Endothelial cell of umbilical vein (primary cell): ENCODE data around the gene MESP1. TPM values are rescaled to one million over a fixed set of nuclear protein-coding genes. Genes with fewer than 3 reads are reported as not detected.

Experiments
- BruUV-seq: library from RNA; stranded (reverse); fragments of 400-500 nt; replicated peaks from 2 replicates; lab custom pipeline; 2021; lab: Mats Ljungman, UMichigan
- CTCF ChIA-PET: fragments of 300-600, 350-600 bp; sonication (Branson Sonifier 250); formaldehyde crosslinking; loops from one replicate; lab custom pipeline; 2021; ENCODE audit warnings: antibody characterized with exemption, inconsistent platforms; lab: Charles Lee
- POLR2A ChIA-PET: fragments of 300-600, 350-600 bp; sonication (Branson Sonifier 250); formaldehyde crosslinking; loops from one replicate; lab custom pipeline; 2021; ENCODE audit warnings: antibody characterized with exemption, inconsistent platforms; lab: Charles Lee
- DNase-seq: peaks from one replicate; pipeline ENCODE4 v3.0.0-alpha.2; 2011; ENCODE audit warnings: low read depth, low spot score
- FAIRE-seq: peaks from 2 replicates; lab custom pipeline; 2011; peaks lifted over from hg19 to GRCh38; lab: Jason Lieb, UNC
- H2AFZ ChIP-seq: 2 replicates; pipeline ENCODE4 v1.6.0; 2012; ENCODE audit warnings: low read depth, low read length, control low read depth, inconsistent platforms
- H3K27ac ChIP-seq: 2 replicates; pipeline ENCODE4 v1.5.1; 2011; ENCODE audit warnings: low read depth, mild to moderate bottlenecking, control low read depth, low read length, moderate library complexity; ENCODE audit not compliant: insufficient read depth
- H3K27me3 ChIP-seq, 2 experiments: 2 replicates each; pipeline versions ENCODE4 v1.6.0 to v1.6.1; 2011; ENCODE audit warnings: low read length in 2 of 2, mixed read lengths in 1 of 2; ENCODE audit not compliant: control insufficient read depth in 2 of 2, insufficient read depth in 2 of 2
- H3K36me3 ChIP-seq, 2 experiments: 2 replicates in 1 of 2; 3 replicates in 1 of 2; pipeline ENCODE4 v1.5.1; 2011; ENCODE audit warnings: low read length in 2 of 2, mild to moderate bottlenecking in 1 of 2, moderate library complexity in 1 of 2; ENCODE audit not compliant: control insufficient read depth in 2 of 2, insufficient read depth in 2 of 2; ENCODE audit errors: extremely low read depth in 1 of 2
- H3K4me1 ChIP-seq: 3 replicates; pipeline ENCODE4 v1.5.1; 2011; ENCODE audit warnings: mild to moderate bottlenecking, low read length; ENCODE audit not compliant: control insufficient read depth, insufficient read depth; ENCODE audit errors: extremely low read depth
- H3K4me2 ChIP-seq: 2 replicates; pipeline ENCODE4 v1.6.1; 2011; ENCODE audit warnings: low read length, control low read depth, mixed read lengths; ENCODE audit not compliant: insufficient read depth
- H3K4me3 ChIP-seq, 3 experiments: fragments of 200-600 bp in 1 of 3; sonication (generic), shearing (Covaris generic) in 1 of 3; replicated peaks in 1 of 3; 2 replicates each; pipeline ENCODE4 v1.5.1; 2011 to 2016; ENCODE audit warnings: control low read depth in 3 of 3, low read length in 3 of 3, mild to moderate bottlenecking in 2 of 3, inconsistent platforms in 1 of 3, low read depth in 1 of 3, moderate library complexity in 1 of 3; ENCODE audit not compliant: insufficient read depth in 1 of 3
- H3K79me2 ChIP-seq: 2 replicates; pipeline ENCODE4 v1.6.0; 2012; ENCODE audit warnings: low read length, inconsistent platforms; ENCODE audit not compliant: control insufficient read depth, insufficient read depth
- H3K9ac ChIP-seq: replicated peaks from 2 replicates; pipeline ENCODE3; 2011; ENCODE audit warnings: low read length, control low read depth; ENCODE audit not compliant: insufficient read depth; ENCODE audit errors: extremely low read depth
- H3K9me1 ChIP-seq: replicated peaks from 3 replicates; pipeline ENCODE4 v1.6.0; 2011; ENCODE audit warnings: mild to moderate bottlenecking, low read length; ENCODE audit not compliant: control insufficient read depth, insufficient read depth; ENCODE audit errors: extremely low read depth
- H3K9me3 ChIP-seq: replicated peaks from 2 replicates; pipeline ENCODE4 v1.5.1; 2012; ENCODE audit warnings: low read length, inconsistent platforms; ENCODE audit not compliant: control insufficient read depth, insufficient read depth
- H4K20me1 ChIP-seq: replicated peaks from 2 replicates; pipeline ENCODE3; 2011; ENCODE audit warnings: mild to moderate bottlenecking, low read length; ENCODE audit not compliant: control insufficient read depth, insufficient read depth; ENCODE audit errors: extremely low read depth
- CTCF ChIP-seq, 2 donors: IDR thresholded peaks; 1 replicate in 1 of 2; 2 replicates in 1 of 2; pipeline ENCODE4 v1.5.1; 2011; ENCODE audit warnings: low read length in 2 of 2, mild to moderate bottlenecking in 2 of 2, moderate library complexity in 2 of 2, control low read depth in 1 of 2, inconsistent platforms in 1 of 2, low read depth in 1 of 2; ENCODE audit not compliant: insufficient read depth in 1 of 2; ENCODE audit errors: extremely low read depth in 1 of 2
- EZH2 ChIP-seq: IDR thresholded peaks from 2 replicates; pipeline ENCODE4 v1.6.1; 2012; ENCODE audit warnings: borderline replicate concordance, low read depth, mild to moderate bottlenecking, moderate library complexity, low read length, inconsistent platforms; ENCODE audit not compliant: severe bottlenecking
- FOS ChIP-seq: IDR thresholded peaks from 2 replicates; pipeline ENCODE4 v1.6.1; 2011; ENCODE audit warnings: mild to moderate bottlenecking, low read length, moderate library complexity, borderline replicate concordance; ENCODE audit not compliant: insufficient read depth
- GATA2 ChIP-seq: IDR thresholded peaks from 2 replicates; pipeline ENCODE4 v1.7.0; 2011; ENCODE audit warnings: low read depth, mild to moderate bottlenecking, moderate library complexity, mixed read lengths, low read length; ENCODE audit not compliant: insufficient read length, insufficient read depth
- JUN ChIP-seq: IDR thresholded peaks from 2 replicates; pipeline ENCODE4 v1.6.1; 2011; ENCODE audit warnings: borderline replicate concordance, low read depth; ENCODE audit not compliant: insufficient read length, insufficient read depth
- MAX ChIP-seq: IDR thresholded peaks from 2 replicates; pipeline ENCODE4 v1.6.1; 2011; ENCODE audit not compliant: insufficient read depth, insufficient read length
- MYC ChIP-seq: IDR thresholded peaks from one replicate; pipeline ENCODE4 v1.6.1; 2011; ENCODE audit warnings: mild to moderate bottlenecking, low read depth, low read length
- POLR2A ChIP-seq: IDR thresholded peaks from 2 replicates; pipeline ENCODE4 v1.6.1; 2012; ENCODE audit warnings: low read depth, mild to moderate bottlenecking, control low read depth, low read length
- POLR2AphosphoS5 ChIP-seq: IDR thresholded peaks from 2 replicates; pipeline ENCODE4 v1.6.1; 2012; ENCODE audit warnings: low read depth, mild to moderate bottlenecking, control low read depth, low read length, moderate library complexity; ENCODE audit not compliant: insufficient read depth
- dilution Hi-C: fragments of 300-500 bp; cut with MboI; formaldehyde crosslinking; loops from one replicate; pipeline ENCODE4 v1.15.0; 2019; ENCODE audit warnings: low sequenced_read_pairs; ENCODE audit not compliant: extremely low pct_ligation_motif_present
- intact Hi-C: fragments of 100-400 bp; cut with micrococcal nuclease; formaldehyde crosslinking; loops from one replicate; pipeline ENCODE4 v1.10.0; 2022
- polyA plus RNA-seq, 4 experiments: library from polyadenylated mRNA; depleted of rRNA in 3 of 4; stranded (reverse) in 3 of 4; unstranded in 1 of 4; fragments of >200 nt; gene quantifications; 2 replicates each; pipeline versions ENCODE4 v1.2.1 to v1.2.3, GENCODE V29; 2011 to 2012; ENCODE audit warnings: missing spikeins in 1 of 4
- total RNA-seq: library from RNA; stranded (reverse); gene quantifications from 2 replicates; pipeline ENCODE4 v1.2.3, GENCODE V29; 2021

Gene MESP1
- total and polyA plus RNA-seq, 2 donors (not counting 3 experiments of a cell fraction or from before 2014, with no cell fraction given) = 0.68 to 1.7 TPM

- BruUV-seq = no TSS peak
- H4K20me1 ChIP-seq = no peaks in the 10 kb centered on the region
- H3K4me1 ChIP-seq = no peaks in the 10 kb centered on the region
- H3K4me2 ChIP-seq = no peak overlapping the region
- no peaks in the 10 kb centered on the region for H3K79me2 ChIP-seq
- H3K27me3 ChIP-seq = no peaks in the 10 kb centered on the region
- FAIRE-seq (no peak), DNase-seq (no peak)
- no peak overlapping the region for H3K4me3 ChIP-seq
- no peak overlapping the region for H2AFZ ChIP-seq
- no peaks in the 10 kb centered on the region for H3K9me3 ChIP-seq
- intact Hi-C loops (loop anchor here (1.0 to 2.0 kb wide), 2 partner anchors 60 to 326 kb away; no protein-coding TSS in a partner anchor), dilution Hi-C loops (loop anchor here (25.0 kb wide), 1 partner anchor 101 kb away; no protein-coding TSS in a partner anchor)
- ChIA-PET POLR2A (interaction anchor here (0.8 to 1.8 kb wide), 3 partner anchors 41 to 114 kb away, joined by 3 to 7 read pairs (median 5); partner anchors contain the start of gene ANPEP), CTCF (interaction anchor here (0.5 to 12.2 kb wide), 62 partner anchors 9 to 525 kb away, joined by 3 to 599 read pairs (median 6); partner anchors contain the start of genes ANPEP, AP3S2, ARPIN and IDH2)
- no peak for TF ChIP-seq MYC
- TF ChIP-seq MAX = no peak
- TF ChIP-seq GATA2 = no peak
- TF ChIP-seq EZH2 = no peak
- no peak for TF ChIP-seq POLR2AphosphoS5
- TF ChIP-seq FOS = no peak
- TF ChIP-seq POLR2A = no peak
- no peak for TF ChIP-seq JUN
- no peak for TF ChIP-seq CTCF (IDR thresholded peaks at IDR 0.05; ENCODE audit: extremely low read depth in 1 of 2, insufficient read depth in 1 of 2, low read depth in 1 of 2, low read length in 2 of 2)
- no peaks in the 10 kb centered on the region for H3K9me1 ChIP-seq
- no peak overlapping the region for H3K27ac ChIP-seq
- H3K36me3 ChIP-seq = no peaks in the 10 kb centered on the region
- H3K9ac ChIP-seq = no peak overlapping the region
These were observed 10.2 kb upstream of the MESP1 start for GRCh38 chr15:89761009-89761831.
